ENCODE measurements around the gene ABHD2.

The ABHD2 gene

DNA sequence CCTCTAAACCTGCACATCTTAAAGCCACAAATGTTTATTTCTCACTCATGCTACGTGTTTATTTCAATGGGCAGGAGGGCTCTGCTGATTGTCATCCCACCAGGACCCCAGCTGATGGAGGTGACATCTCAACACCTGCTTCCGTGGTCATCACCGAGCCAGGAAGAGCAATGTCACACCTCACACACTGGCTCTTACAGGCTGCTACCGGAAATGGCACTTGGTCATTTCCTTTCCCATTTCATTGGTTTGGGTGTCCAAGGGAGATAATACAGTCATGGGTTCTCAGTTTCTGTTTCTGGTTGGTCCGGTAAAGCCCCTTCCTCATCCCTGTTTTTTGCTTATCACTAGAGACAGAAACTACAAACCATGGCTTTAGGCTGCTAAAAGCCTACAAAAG is 41.9 kb downstream of the ABHD2 start:
- POLR2A ChIA-PET = interaction anchor here (1.3 kb wide), 1 partner anchor 42 kb away, joined by 10 read pairs; the partner anchor contains the start of gene ABHD2
- no peak overlapping the region for H3K27ac ChIP-seq (ENCODE audit: extremely low read depth, low read depth, low read length)

DNA sequence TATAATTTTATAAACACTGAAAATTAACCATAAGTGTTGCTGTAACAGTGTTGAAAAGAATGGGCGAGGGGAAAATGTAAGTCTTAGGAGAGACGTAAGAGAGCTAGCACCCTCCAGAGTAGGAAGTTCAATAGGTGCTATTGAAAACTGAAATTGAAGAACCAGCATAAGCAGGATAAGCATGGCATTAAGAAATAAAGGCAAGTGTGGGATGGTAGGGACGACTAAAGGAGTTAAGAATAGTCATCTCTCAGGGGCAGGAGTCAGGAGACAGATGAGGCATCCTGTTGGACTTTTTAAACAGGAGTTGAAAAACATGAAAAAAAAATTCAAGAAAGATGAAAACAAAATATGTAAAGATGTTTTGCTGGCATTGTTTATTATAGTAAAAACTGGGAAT is 43.5 kb downstream of the ABHD2 start:
- no peak for TF ChIP-seq ZNF146 (tag by site-specific recombination; IDR thresholded peaks at IDR 0.05)
- no peak for TF ChIP-seq RBAK (tag by site-specific recombination; IDR thresholded peaks at IDR 0.05)
- H3K27ac ChIP-seq (ENCODE audit: extremely low read depth, low read depth, low read length) = no peak overlapping the region
- CTCF ChIA-PET = interaction anchor here (0.8 to 9.3 kb wide), 9 partner anchors 35 to 227 kb away, joined by 4 to 87 read pairs (median 8); no protein-coding TSS in a partner anchor
- peaks cover 0 to 17% of the 10 kb centered on the region in 2 experiments; a peak in 1 of 3 replicates for H3K36me3 ChIP-seq (ENCODE audit: control insufficient read depth in 2 of 2, insufficient read depth in 1 of 2, low read length in 2 of 2)
- POLR2A ChIA-PET = no interaction called here
- H3K4me3 ChIP-seq (ENCODE audit: low read depth, low read length) = no peak overlapping the region
- H3K9me3 ChIP-seq (ENCODE audit: control insufficient read depth, insufficient read depth, low read depth, low read length) = no peaks in the 10 kb centered on the region
- no peaks in the 10 kb centered on the region for H3K4me1 ChIP-seq (ENCODE audit: control insufficient read depth, insufficient read depth, low read length)

More for the DNA sequence above, 41.9 kb downstream of the ABHD2 start:
- no peaks in the 10 kb centered on the region for H3K4me1 ChIP-seq (ENCODE audit: control insufficient read depth, insufficient read depth, low read length)
- no peaks in the 10 kb centered on the region for H3K9me3 ChIP-seq (ENCODE audit: control insufficient read depth, insufficient read depth, low read depth, low read length)
- CTCF ChIA-PET = interaction anchor here (0.6 to 9.3 kb wide), 45 partner anchors 9 to 1489 kb away, joined by 3 to 120 read pairs (median 4); partner anchors contain the start of gene ABHD2
- TF ChIP-seq ZNF843 (tag by site-specific recombination; IDR thresholded peaks at IDR 0.05) (no peak), ZNF221 (tag by site-specific recombination; IDR thresholded peaks at IDR 0.05; ENCODE audit: borderline replicate concordance) (no peak), KLF10 (tag by site-specific recombination; IDR thresholded peaks at IDR 0.05) (no peak), ZNF548 (tag by site-specific recombination; IDR thresholded peaks at IDR 0.05) (no peak), ZBTB48 (tag by site-specific recombination; IDR thresholded peaks at IDR 0.05) (no peak), KLF16 (tag by site-specific recombination; IDR thresholded peaks at IDR 0.05) (no peak), GLI2 (tag by site-specific recombination; IDR thresholded peaks at IDR 0.05; ENCODE audit: borderline replicate concordance, low read depth) (no peak), ZNF830 (tag by site-specific recombination; IDR thresholded peaks at IDR 0.05; ENCODE audit: low read depth) (no peak), ZNF146 (tag by site-specific recombination; IDR thresholded peaks at IDR 0.05) (no peak), ZBTB20 (tag by site-specific recombination; IDR thresholded peaks at IDR 0.05) (no peak), ZNF707 (tag by site-specific recombination; IDR thresholded peaks at IDR 0.05) (no peak), ZNF223 (tag by site-specific recombination; IDR thresholded peaks at IDR 0.05) (no peak), RBAK (tag by site-specific recombination; IDR thresholded peaks at IDR 0.05) (no peak), ZBTB21 (tag by site-specific recombination; IDR thresholded peaks at IDR 0.05) (no peak), ZNF561 (tag by site-specific recombination; IDR thresholded peaks at IDR 0.05; ENCODE audit: borderline replicate concordance) (no peak)
- TF ChIP-seq, protein P1, sequence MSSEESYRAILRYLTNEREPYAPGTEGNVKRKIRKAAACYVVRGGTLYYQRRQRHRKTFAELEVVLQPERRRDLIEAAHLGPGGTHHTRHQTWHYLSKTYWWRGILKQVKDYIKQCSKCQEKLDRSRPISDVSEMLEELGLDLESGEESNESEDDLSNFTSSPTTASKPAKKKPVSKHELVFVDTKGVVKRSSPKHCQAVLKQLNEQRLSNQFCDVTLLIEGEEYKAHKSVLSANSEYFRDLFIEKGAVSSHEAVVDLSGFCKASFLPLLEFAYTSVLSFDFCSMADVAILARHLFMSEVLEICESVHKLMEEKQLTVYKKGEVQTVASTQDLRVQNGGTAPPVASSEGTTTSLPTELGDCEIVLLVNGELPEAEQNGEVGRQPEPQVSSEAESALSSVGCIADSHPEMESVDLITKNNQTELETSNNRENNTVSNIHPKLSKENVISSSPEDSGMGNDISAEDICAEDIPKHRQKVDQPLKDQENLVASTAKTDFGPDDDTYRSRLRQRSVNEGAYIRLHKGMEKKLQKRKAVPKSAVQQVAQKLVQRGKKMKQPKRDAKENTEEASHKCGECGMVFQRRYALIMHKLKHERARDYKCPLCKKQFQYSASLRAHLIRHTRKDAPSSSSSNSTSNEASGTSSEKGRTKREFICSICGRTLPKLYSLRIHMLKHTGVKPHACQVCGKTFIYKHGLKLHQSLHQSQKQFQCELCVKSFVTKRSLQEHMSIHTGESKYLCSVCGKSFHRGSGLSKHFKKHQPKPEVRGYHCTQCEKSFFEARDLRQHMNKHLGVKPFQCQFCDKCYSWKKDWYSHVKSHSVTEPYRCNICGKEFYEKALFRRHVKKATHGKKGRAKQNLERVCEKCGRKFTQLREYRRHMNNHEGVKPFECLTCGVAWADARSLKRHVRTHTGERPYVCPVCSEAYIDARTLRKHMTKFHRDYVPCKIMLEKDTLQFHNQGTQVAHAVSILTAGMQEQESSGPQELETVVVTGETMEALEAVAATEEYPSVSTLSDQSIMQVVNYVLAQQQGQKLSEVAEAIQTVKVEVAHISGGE (tag by site-specific recombination; conservative IDR thresholded peaks at IDR 0.05; ENCODE audit: low read depth) = no peak
- TF ChIP-seq, protein P2, sequence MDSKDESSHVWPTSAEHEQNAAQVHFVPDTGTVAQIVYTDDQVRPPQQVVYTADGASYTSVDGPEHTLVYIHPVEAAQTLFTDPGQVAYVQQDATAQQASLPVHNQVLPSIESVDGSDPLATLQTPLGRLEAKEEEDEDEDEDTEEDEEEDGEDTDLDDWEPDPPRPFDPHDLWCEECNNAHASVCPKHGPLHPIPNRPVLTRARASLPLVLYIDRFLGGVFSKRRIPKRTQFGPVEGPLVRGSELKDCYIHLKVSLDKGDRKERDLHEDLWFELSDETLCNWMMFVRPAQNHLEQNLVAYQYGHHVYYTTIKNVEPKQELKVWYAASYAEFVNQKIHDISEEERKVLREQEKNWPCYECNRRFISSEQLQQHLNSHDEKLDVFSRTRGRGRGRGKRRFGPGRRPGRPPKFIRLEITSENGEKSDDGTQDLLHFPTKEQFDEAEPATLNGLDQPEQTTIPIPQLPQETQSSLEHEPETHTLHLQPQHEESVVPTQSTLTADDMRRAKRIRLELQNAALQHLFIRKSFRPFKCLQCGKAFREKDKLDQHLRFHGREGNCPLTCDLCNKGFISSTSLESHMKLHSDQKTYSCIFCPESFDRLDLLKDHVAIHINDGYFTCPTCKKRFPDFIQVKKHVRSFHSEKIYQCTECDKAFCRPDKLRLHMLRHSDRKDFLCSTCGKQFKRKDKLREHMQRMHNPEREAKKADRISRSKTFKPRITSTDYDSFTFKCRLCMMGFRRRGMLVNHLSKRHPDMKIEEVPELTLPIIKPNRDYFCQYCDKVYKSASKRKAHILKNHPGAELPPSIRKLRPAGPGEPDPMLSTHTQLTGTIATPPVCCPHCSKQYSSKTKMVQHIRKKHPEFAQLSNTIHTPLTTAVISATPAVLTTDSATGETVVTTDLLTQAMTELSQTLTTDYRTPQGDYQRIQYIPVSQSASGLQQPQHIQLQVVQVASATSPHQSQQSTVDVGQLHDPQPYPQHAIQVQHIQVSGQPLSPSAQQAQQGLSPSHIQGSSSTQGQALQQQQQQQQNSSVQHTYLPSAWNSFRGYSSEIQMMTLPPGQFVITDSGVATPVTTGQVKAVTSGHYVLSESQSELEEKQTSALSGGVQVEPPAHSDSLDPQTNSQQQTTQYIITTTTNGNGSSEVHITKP (tag by site-specific recombination; IDR thresholded peaks at IDR 0.05) = no peak
- TF ChIP-seq, protein P3, sequence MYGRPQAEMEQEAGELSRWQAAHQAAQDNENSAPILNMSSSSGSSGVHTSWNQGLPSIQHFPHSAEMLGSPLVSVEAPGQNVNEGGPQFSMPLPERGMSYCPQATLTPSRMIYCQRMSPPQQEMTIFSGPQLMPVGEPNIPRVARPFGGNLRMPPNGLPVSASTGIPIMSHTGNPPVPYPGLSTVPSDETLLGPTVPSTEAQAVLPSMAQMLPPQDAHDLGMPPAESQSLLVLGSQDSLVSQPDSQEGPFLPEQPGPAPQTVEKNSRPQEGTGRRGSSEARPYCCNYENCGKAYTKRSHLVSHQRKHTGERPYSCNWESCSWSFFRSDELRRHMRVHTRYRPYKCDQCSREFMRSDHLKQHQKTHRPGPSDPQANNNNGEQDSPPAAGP (tag by site-specific recombination; IDR thresholded peaks at IDR 0.05) = no peak
- peaks cover 0 to 17% of the 10 kb centered on the region in 2 experiments; a peak in 1 of 3 replicates for H3K36me3 ChIP-seq (ENCODE audit: control insufficient read depth in 2 of 2, insufficient read depth in 1 of 2, low read length in 2 of 2)
- no peak overlapping the region for H3K4me3 ChIP-seq (ENCODE audit: low read depth, low read length)

Measured in HEK293 (cell line).